ENCODE results near the gene AAMDC. TPM values are rescaled to one million over a fixed set of nuclear protein-coding genes. Genes with fewer than 3 reads are reported as not detected.

AAMDC gene
- total RNA-seq (2021) = 15.7 and 18.1 TPM in 2 replicates
- percentile 49 among the genes with signal in this experiment for Bru-seq, nascent RNA
- percentile 54 among the genes with signal in this experiment for BruChase-seq, experiment 1, labeled RNA remaining after a 2-hour chase
- BruChase-seq, experiment 2, labeled RNA remaining after a 6-hour chase = percentile 50 among the genes with signal in this experiment
- long read RNA-seq, transcript AAMDC-202 (4 exons, 531 nt) = major isoform, 11 of 25 reads
- long read RNA-seq, partial matches to known transcripts = 2 of 25 reads
- long read RNA-seq, other reads (novel, unspliced or antisense) = 8 of 25 reads

DNA sequence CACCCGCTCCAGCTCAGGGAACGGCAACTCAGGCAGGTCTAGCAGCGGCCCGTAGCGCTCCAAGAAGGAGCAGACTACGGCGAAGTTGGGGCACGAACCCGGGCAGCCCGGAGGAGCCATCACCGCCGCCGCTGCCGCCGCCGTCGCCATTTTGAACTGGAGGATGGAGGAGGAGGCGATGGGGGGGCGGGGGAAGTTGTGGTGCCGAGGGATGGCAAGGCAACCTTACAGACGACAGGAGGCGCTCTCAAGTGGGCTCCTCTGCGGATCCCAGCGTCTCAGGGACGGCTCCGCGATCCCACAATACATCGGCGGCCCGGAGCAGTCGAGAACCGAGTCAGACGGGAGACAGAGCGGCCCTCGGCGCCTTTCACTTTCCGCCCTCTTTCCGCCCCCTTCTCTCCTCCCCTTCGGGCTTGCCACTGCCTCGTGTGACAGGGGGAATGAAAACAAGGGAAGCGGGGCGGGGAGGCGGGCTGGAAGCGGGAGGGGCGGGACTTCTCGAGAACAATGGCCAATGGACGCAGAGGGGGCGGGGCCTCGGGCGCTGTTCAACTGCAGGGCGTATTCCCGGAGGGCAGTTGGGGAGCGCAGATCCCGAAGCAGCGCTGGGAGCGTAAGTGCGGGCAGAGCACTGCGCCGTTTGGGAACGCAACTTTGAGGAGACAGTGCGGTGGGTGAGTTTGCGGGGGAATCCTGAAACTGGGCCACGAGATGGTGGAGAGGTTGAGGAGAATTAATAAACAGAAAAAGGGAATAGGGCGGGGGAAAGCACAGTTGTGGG, at the start of gene AAMDC, which contains the start of gene RSF1:
TSS of gene AAMDC (plus strand) at position 580 of the 784 bp plus-strand sequence. CDS start 21,353 bp downstream, outside the sequence.
TSS of gene RSF1 (minus strand) at position 158 of the 784 bp plus-strand sequence. CDS start at position 150, 8 bp downstream.
- H3K4me1 ChIP-seq (ENCODE audit: insufficient read depth, low read length, poor library complexity, severe bottlenecking) = peaks cover 8% of the 10 kb centered on the region
- BruUV-seq (replicated peaks) = no TSS peak
- no peaks in the 10 kb centered on the region for H3K9me3 ChIP-seq (ENCODE audit: low read depth, low read length, poor library complexity, severe bottlenecking)
- peak within 1 kb of the TSS; percentile 99 for H3K4me3 ChIP-seq (ENCODE audit: low read depth, low read length, poor library complexity, severe bottlenecking)
- no peaks in the 10 kb centered on the region for H3K36me3 ChIP-seq (ENCODE audit: insufficient read depth, low read length, poor library complexity, severe bottlenecking)
- intact Hi-C loops (cut with micrococcal nuclease; ENCODE audit: unreplicated experiment) = loop anchor here (2.0 kb wide), 1 partner anchor 174 kb away; the partner anchor contains the start of gene INTS4
- ChIA-PET CTCF (interaction anchor here (0.5 to 0.8 kb wide), 3 partner anchors 11 to 179 kb away, joined by 3 to 5 read pairs (median 3); no protein-coding TSS in a partner anchor), POLR2A (ENCODE audit: low non-redundant PET) (no interaction called here)
- peak within 1 kb of the TSS; percentile 95 for H3K27ac ChIP-seq (ENCODE audit: low read depth, low read length, poor library complexity, severe bottlenecking)
- TF ChIP-seq, protein P1, sequence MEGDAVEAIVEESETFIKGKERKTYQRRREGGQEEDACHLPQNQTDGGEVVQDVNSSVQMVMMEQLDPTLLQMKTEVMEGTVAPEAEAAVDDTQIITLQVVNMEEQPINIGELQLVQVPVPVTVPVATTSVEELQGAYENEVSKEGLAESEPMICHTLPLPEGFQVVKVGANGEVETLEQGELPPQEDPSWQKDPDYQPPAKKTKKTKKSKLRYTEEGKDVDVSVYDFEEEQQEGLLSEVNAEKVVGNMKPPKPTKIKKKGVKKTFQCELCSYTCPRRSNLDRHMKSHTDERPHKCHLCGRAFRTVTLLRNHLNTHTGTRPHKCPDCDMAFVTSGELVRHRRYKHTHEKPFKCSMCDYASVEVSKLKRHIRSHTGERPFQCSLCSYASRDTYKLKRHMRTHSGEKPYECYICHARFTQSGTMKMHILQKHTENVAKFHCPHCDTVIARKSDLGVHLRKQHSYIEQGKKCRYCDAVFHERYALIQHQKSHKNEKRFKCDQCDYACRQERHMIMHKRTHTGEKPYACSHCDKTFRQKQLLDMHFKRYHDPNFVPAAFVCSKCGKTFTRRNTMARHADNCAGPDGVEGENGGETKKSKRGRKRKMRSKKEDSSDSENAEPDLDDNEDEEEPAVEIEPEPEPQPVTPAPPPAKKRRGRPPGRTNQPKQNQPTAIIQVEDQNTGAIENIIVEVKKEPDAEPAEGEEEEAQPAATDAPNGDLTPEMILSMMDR (conservative IDR thresholded peaks at IDR 0.05; ENCODE audit: low read depth, low read length) = peak; percentile 90
- TF ChIP-seq EZH2 (IDR thresholded peaks at IDR 0.05; ENCODE audit: borderline replicate concordance, low read depth, low read length, poor library complexity, severe bottlenecking) = no peak
- no peaks in the 10 kb centered on the region for H3K27me3 ChIP-seq (replicated peaks; ENCODE audit: insufficient read depth, low read depth, low read length, poor library complexity)
- DNase-seq (ENCODE audit: low spot score) = peak; percentile 100

DNA sequence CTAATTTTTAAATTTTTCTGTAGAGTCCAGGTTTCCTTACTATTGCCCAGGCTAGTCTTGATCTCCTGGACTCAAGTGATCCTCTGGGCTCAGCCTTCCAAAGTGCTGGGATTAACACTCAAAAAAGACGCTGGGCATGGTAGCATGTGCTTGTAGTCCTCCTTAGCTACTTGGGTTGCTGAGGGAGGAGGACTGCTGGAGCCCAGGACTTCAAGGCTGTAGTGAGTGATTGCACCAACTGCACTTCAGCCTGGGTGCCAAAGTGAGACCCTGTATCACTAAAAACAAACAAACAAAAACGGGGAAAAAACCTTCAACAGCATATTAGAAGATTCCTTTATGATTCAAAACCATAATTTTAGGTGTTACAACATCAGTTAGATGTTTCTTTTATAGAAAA, 45.0 kb upstream of the AAMDC start:
- no TSS peak for BruUV-seq (replicated peaks)
- TF ChIP-seq, protein P1 (conservative IDR thresholded peaks at IDR 0.05; ENCODE audit: low read depth, low read length) = no peak
- no peak for TF ChIP-seq EZH2 (IDR thresholded peaks at IDR 0.05; ENCODE audit: borderline replicate concordance, low read depth, low read length, poor library complexity, severe bottlenecking)
- no peak overlapping the region for H3K4me3 ChIP-seq (ENCODE audit: low read depth, low read length, poor library complexity, severe bottlenecking)
- H3K9me3 ChIP-seq (ENCODE audit: low read depth, low read length, poor library complexity, severe bottlenecking) = no peaks in the 10 kb centered on the region
- no peak for DNase-seq (ENCODE audit: low spot score)
- CTCF ChIA-PET = interaction anchor here (0.6 to 1.3 kb wide), 2 partner anchors 98 to 224 kb away, joined by 6 to 7 read pairs; no protein-coding TSS in a partner anchor
- H3K27me3 ChIP-seq (replicated peaks; ENCODE audit: insufficient read depth, low read depth, low read length, poor library complexity) = no peaks in the 10 kb centered on the region
- POLR2A ChIA-PET (ENCODE audit: low non-redundant PET) = no interaction called here
- H3K27ac ChIP-seq (ENCODE audit: low read depth, low read length, poor library complexity, severe bottlenecking) = no peak overlapping the region
- peaks cover 19% of the 10 kb centered on the region for H3K4me1 ChIP-seq (ENCODE audit: insufficient read depth, low read length, poor library complexity, severe bottlenecking)
- intact Hi-C loops (cut with micrococcal nuclease; ENCODE audit: unreplicated experiment) = loop anchor here (1.0 to 5.0 kb wide), 3 partner anchors 219 to 271 kb away; partner anchors contain the start of gene INTS4
- H3K36me3 ChIP-seq (ENCODE audit: insufficient read depth, low read length, poor library complexity, severe bottlenecking) = no peaks in the 10 kb centered on the region

DNA sequence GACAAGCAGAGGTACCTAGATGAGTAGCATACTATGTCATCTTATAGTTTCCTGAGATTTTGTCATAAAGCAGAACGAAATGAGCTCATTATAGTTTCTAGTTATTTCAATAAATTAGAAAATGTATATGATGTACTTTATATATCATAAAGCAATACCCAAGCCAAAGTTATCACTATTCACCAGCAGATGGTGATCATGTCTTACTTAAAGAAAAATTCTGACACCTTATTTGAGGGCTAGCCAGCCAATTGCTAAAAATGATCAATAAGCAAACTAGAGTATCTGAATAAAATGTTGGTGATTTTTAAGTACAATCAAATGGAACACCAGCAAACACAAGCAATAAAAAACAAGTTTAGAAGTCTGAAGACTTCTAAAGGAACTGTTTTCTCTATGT, 44.5 kb upstream of the AAMDC start:
- DNase-seq (ENCODE audit: low spot score) = peak; percentile 50
- peaks cover 14% of the 10 kb centered on the region for H3K4me1 ChIP-seq (ENCODE audit: insufficient read depth, low read length, poor library complexity, severe bottlenecking)
- no peaks in the 10 kb centered on the region for H3K36me3 ChIP-seq (ENCODE audit: insufficient read depth, low read length, poor library complexity, severe bottlenecking)
- no peaks in the 10 kb centered on the region for H3K27me3 ChIP-seq (replicated peaks; ENCODE audit: insufficient read depth, low read depth, low read length, poor library complexity)
- TF ChIP-seq, protein P1 (conservative IDR thresholded peaks at IDR 0.05; ENCODE audit: low read depth, low read length) = peak; percentile 59
- no peak for TF ChIP-seq EZH2 (IDR thresholded peaks at IDR 0.05; ENCODE audit: borderline replicate concordance, low read depth, low read length, poor library complexity, severe bottlenecking)
- intact Hi-C loops (cut with micrococcal nuclease; ENCODE audit: unreplicated experiment) = loop anchor here (1.0 to 5.0 kb wide), 3 partner anchors 218 to 271 kb away; partner anchors contain the start of gene INTS4
- no peak overlapping the region for H3K4me3 ChIP-seq (ENCODE audit: low read depth, low read length, poor library complexity, severe bottlenecking)
- no TSS peak for BruUV-seq (replicated peaks)
- ChIA-PET CTCF (interaction anchor here (0.6 to 1.3 kb wide), 2 partner anchors 97 to 223 kb away, joined by 6 to 7 read pairs; no protein-coding TSS in a partner anchor), POLR2A (ENCODE audit: low non-redundant PET) (no interaction called here)
- no peaks in the 10 kb centered on the region for H3K9me3 ChIP-seq (ENCODE audit: low read depth, low read length, poor library complexity, severe bottlenecking)
- no peak overlapping the region for H3K27ac ChIP-seq (ENCODE audit: low read depth, low read length, poor library complexity, severe bottlenecking)
